ENCODE results near the gene TMEM30A. TPM values are rescaled to one million over a fixed set of nuclear protein-coding genes. Genes with fewer than 3 reads are reported as not detected.

The TMEM30A gene
- total RNA-seq, 1 experiment from 2014 or later, result 36.8 TPM

DNA sequence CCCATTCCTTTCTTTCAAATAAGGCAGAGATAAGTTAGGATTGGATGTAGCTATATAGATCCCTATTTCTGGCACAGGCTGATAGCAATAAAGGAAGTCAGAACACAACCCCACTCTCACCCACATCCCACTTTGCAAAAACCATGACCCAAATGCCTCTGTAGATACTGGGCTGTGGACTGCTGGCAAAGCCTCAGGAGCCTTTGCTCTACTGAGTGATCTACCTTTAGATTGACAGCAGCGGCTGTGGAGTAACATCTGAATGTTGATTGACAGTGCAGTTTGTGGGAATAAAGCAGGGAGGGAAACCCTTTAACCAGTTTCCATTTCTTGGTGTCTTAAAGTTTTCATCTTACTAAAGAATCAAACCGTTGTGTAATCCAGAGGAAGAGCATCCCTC lies 6.7 kb upstream of the TMEM30A start:
- H3K9me3 ChIP-seq (ENCODE audit: low read length), result no peaks in the 10 kb centered on the region
- intact Hi-C loops (cut with micrococcal nuclease), result no loop called here
- TF ChIP-seq EZH2 (IDR thresholded peaks at IDR 0.05; ENCODE audit: low read length, unreplicated experiment), result no peak
- no peak for TF ChIP-seq CTCF (conservative IDR thresholded peaks at IDR 0.05; ENCODE audit: low read depth, low read length)
- TF ChIP-seq EZH2phosphoT487 (IDR thresholded peaks at IDR 0.05; ENCODE audit: borderline replicate concordance, low read length), result no peak
- H3K36me3 ChIP-seq (ENCODE audit: low read depth, low read length), result no peaks in the 10 kb centered on the region
- H4K20me1 ChIP-seq (ENCODE audit: low read length), result no peaks in the 10 kb centered on the region
- ATAC-seq (no peak), DNase-seq (no peak)
- no peak overlapping the region for H2AFZ ChIP-seq (ENCODE audit: low read length)
- H3K27me3 ChIP-seq (ENCODE audit: low read length), result no peaks in the 10 kb centered on the region
- no TSS peak for BruUV-seq (replicated peaks)
- H3F3A ChIP-seq (ENCODE audit: low read length, unreplicated experiment), result no peaks in the 10 kb centered on the region
- H3K4me3 ChIP-seq (ENCODE audit: low read length), result no peak overlapping the region
- ChIA-PET POLR2A (ENCODE audit: unreplicated experiment) (no interaction called here), CTCF (no interaction called here)
- no peak overlapping the region for H3K4me2 ChIP-seq (ENCODE audit: low read length)
- H3K9me2 ChIP-seq (replicated peaks; ENCODE audit: low read length), result no peaks in the 10 kb centered on the region
- peaks cover 5% of the 10 kb centered on the region; the same call in 1 of the 2 replicates for H3K79me2 ChIP-seq (ENCODE audit: low read length)
- H3K4me1 ChIP-seq (ENCODE audit: insufficient read depth, low read length), result 0 out of 2 replicates have a peak, but pooled peaks cover 3% of the 10 kb centered on the region
- H3K9ac ChIP-seq (ENCODE audit: low read length), result no peak overlapping the region
- H3K27ac ChIP-seq (ENCODE audit: low read length), result no peak overlapping the region

GRCh38 chr6:75290136-75290945 lies 5.7 kb upstream of the TMEM30A start:
- POLR2A ChIA-PET (ENCODE audit: unreplicated experiment), result no interaction called here
- no peaks in the 10 kb centered on the region for H4K20me1 ChIP-seq (ENCODE audit: low read length)
- DNase-seq, result no peak
- ATAC-seq, result no peak
- no peaks in the 10 kb centered on the region for H3K9me2 ChIP-seq (replicated peaks; ENCODE audit: low read length)
- no peak overlapping the region for H2AFZ ChIP-seq (ENCODE audit: low read length)
- H3K4me2 ChIP-seq (ENCODE audit: low read length), result no peak overlapping the region
- H3K27ac ChIP-seq (ENCODE audit: low read length), result no peak overlapping the region
- no TSS peak for BruUV-seq (replicated peaks)
- H3K27me3 ChIP-seq (ENCODE audit: low read length), result no peaks in the 10 kb centered on the region
- peaks cover 5% of the 10 kb centered on the region; the same call in 1 of the 2 replicates for H3K79me2 ChIP-seq (ENCODE audit: low read length)
- no peaks in the 10 kb centered on the region for H3K36me3 ChIP-seq (ENCODE audit: low read depth, low read length)
- H3F3A ChIP-seq (ENCODE audit: low read length, unreplicated experiment), result no peaks in the 10 kb centered on the region
- CTCF ChIA-PET, result no interaction called here
- no peak overlapping the region for H3K9ac ChIP-seq (ENCODE audit: low read length)
- intact Hi-C loops (cut with micrococcal nuclease), result no loop called here
- 0 out of 2 replicates have a peak, but pooled peaks cover 3% of the 10 kb centered on the region for H3K4me1 ChIP-seq (ENCODE audit: insufficient read depth, low read length)
- no peak for TF ChIP-seq EZH2phosphoT487 (IDR thresholded peaks at IDR 0.05; ENCODE audit: borderline replicate concordance, low read length)
- TF ChIP-seq EZH2 (IDR thresholded peaks at IDR 0.05; ENCODE audit: low read length, unreplicated experiment), result no peak
- TF ChIP-seq CTCF (conservative IDR thresholded peaks at IDR 0.05; ENCODE audit: low read depth, low read length), result no peak
- no peaks in the 10 kb centered on the region for H3K9me3 ChIP-seq (ENCODE audit: low read length)
- no peak overlapping the region for H3K4me3 ChIP-seq (ENCODE audit: low read length)

DNA sequence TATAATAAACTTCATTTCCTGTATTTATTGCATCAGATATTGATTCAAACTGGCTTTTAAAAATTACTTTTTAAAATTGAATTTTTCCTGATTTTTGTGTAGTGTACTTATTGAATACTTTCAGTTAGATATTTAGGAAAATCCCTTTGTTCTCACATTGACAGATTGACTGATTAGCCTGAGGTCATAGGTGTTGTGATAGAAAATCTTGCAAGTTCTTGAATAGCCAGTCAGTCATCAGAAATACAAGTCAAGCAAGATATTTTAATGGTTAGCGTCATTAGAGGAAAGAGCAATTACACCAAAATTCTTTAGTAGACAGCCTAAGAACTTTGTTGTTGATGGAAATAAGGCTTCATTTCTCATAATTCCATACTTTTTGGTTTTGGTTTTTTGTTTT lies 3.4 kb upstream of the TMEM30A start:
- CTCF ChIA-PET, result no interaction called here
- H3K36me3 ChIP-seq (ENCODE audit: low read depth, low read length), result no peaks in the 10 kb centered on the region
- intact Hi-C loops (cut with micrococcal nuclease), result no loop called here
- H3K27me3 ChIP-seq (ENCODE audit: low read length), result no peaks in the 10 kb centered on the region
- H3K4me1 ChIP-seq (ENCODE audit: insufficient read depth, low read length), result 0 out of 2 replicates have a peak, but pooled peaks cover 3% of the 10 kb centered on the region
- DNase-seq (no peak), ATAC-seq (no peak)
- H2AFZ ChIP-seq (ENCODE audit: low read length), result no peak overlapping the region
- H3K9ac ChIP-seq (ENCODE audit: low read length), result no peak overlapping the region
- BruUV-seq (replicated peaks), result no TSS peak
- TF ChIP-seq EZH2 (IDR thresholded peaks at IDR 0.05; ENCODE audit: low read length, unreplicated experiment) (no peak), EZH2phosphoT487 (IDR thresholded peaks at IDR 0.05; ENCODE audit: borderline replicate concordance, low read length) (no peak), CTCF (conservative IDR thresholded peaks at IDR 0.05; ENCODE audit: low read depth, low read length) (no peak)
- no peaks in the 10 kb centered on the region for H4K20me1 ChIP-seq (ENCODE audit: low read length)
- H3K79me2 ChIP-seq (ENCODE audit: low read length), result peaks cover 21% of the 10 kb centered on the region
- H3K4me3 ChIP-seq (ENCODE audit: low read length), result no peak overlapping the region
- H3K27ac ChIP-seq (ENCODE audit: low read length), result no peak overlapping the region
- no peak overlapping the region for H3K4me2 ChIP-seq (ENCODE audit: low read length)
- H3K9me3 ChIP-seq (ENCODE audit: low read length), result no peaks in the 10 kb centered on the region
- H3K9me2 ChIP-seq (replicated peaks; ENCODE audit: low read length), result no peaks in the 10 kb centered on the region
- no peaks in the 10 kb centered on the region for H3F3A ChIP-seq (ENCODE audit: low read length, unreplicated experiment)
- POLR2A ChIA-PET (ENCODE audit: unreplicated experiment), result no interaction called here

Data from PC-3 (cell line).